HepG2 (cell line): Measurements from ENCODE around the gene ILDR1. TPM values are rescaled to one million over a fixed set of nuclear protein-coding genes. Genes with fewer than 3 reads are reported as not detected.
A peak's percentile ranks its signal among the peaks of the same experiment; 100 is the strongest.

Experiments used
- ATAC-seq: fragments of 200-7000 bp; cut with Tn5 transposase; 3 replicates; pipeline ENCODE4 v1.9.1; 2020; ENCODE audit warnings: mild to moderate bottlenecking, moderate library complexity
- BruUV-seq: library from RNA; stranded (reverse); fragments of 400-500 nt; replicated peaks from 2 replicates; lab custom pipeline; 2021; lab: Mats Ljungman, UMichigan
- CTCF ChIA-PET: fragments of 300-600 bp; formaldehyde crosslinking; extraction: SDS; loops from one replicate; lab custom pipeline; 2021; ENCODE audit warnings: low total read pairs, inconsistent platforms, low intra/inter-chr PET ratio; lab: Yijun Ruan, JAX
- POLR2A ChIA-PET: fragments of 350-600 bp; sonication (Branson Sonifier 250); formaldehyde crosslinking; loops from one replicate; lab custom pipeline; 2020; ENCODE audit warnings: antibody characterized with exemption, inconsistent platforms; lab: Yijun Ruan, JAX
- DNase-seq: peaks from one replicate; pipeline ENCODE4 v3.0.0-alpha.2; 2015; ENCODE audit warnings: low spot score
- FAIRE-seq: peaks from 3 replicates; lab custom pipeline; 2011; peaks lifted over from hg19 to GRCh38; lab: Jason Lieb, UNC
- H2AFZ ChIP-seq: one replicate; pipeline ENCODE4 v1.6.1; 2011; ENCODE audit warnings: low read length, inconsistent platforms
- H3K27ac ChIP-seq: fragments of 300-600 bp; 3 replicates; pipeline ENCODE4 v1.8.0; 2011; ENCODE audit warnings: mixed run types, mild to moderate bottlenecking, mixed read lengths, low read length, inconsistent platforms; ENCODE audit not compliant: insufficient read depth; ENCODE audit errors: extremely low read length
- H3K27me3 ChIP-seq, 2 experiments: fragments of 200-600 bp in 1 of 2; 2 replicates in 1 of 2; 3 replicates in 1 of 2; pipeline versions ENCODE4 v1.6.0 to v1.8.0; 2011; ENCODE audit warnings: low read length in 2 of 2, mild to moderate bottlenecking in 2 of 2, moderate library complexity in 2 of 2, inconsistent platforms in 1 of 2; ENCODE audit not compliant: insufficient read depth in 2 of 2, control insufficient read depth in 1 of 2
- H3K36me3 ChIP-seq, 2 experiments: fragments of 200-600 bp in 1 of 2; replicated peaks in 1 of 2; 2 replicates in 1 of 2; 3 replicates in 1 of 2; pipeline versions ENCODE4 v1.5.1 to v1.8.0; 2011; ENCODE audit warnings: low read length in 2 of 2, inconsistent platforms in 1 of 2; ENCODE audit not compliant: insufficient read depth in 2 of 2, control insufficient read depth in 1 of 2
- H3K4me1 ChIP-seq: 2 replicates; pipeline ENCODE4 v1.5.1; 2012; ENCODE audit warnings: low read length, inconsistent platforms; ENCODE audit not compliant: insufficient read depth
- H3K4me2 ChIP-seq: 2 replicates; pipeline ENCODE4 v1.6.0; 2011; ENCODE audit warnings: low read depth, low read length, inconsistent platforms
- H3K4me3 ChIP-seq, 3 experiments: fragments of 200-600 bp in 1 of 3; sonication (generic), shearing (Covaris generic) in 1 of 3; replicated peaks in 1 of 3; 2 replicates each; pipeline ENCODE4 v1.5.1; 2011 to 2016; ENCODE audit warnings: low read length in 3 of 3, inconsistent platforms in 2 of 3, low read depth in 2 of 3, mild to moderate bottlenecking in 2 of 3, control low read depth in 1 of 3, mixed read lengths in 1 of 3; ENCODE audit not compliant: insufficient read depth in 1 of 3
- H3K79me2 ChIP-seq: one replicate; pipeline ENCODE4 v1.6.1; 2011; ENCODE audit warnings: low read length, inconsistent platforms; ENCODE audit not compliant: insufficient read depth
- H3K9ac ChIP-seq: 2 replicates; pipeline ENCODE4 v1.6.0; 2011; ENCODE audit warnings: mild to moderate bottlenecking, low read depth, low read length, inconsistent platforms; ENCODE audit not compliant: insufficient read depth
- H3K9me3 ChIP-seq: 2 replicates; pipeline ENCODE4 v1.5.1; 2012; ENCODE audit warnings: mild to moderate bottlenecking, low read length
- H4K20me1 ChIP-seq: 2 replicates; pipeline ENCODE4 v1.6.0; 2011; ENCODE audit warnings: inconsistent platforms, mild to moderate bottlenecking, low read length, moderate library complexity; ENCODE audit not compliant: insufficient read depth
- ATF7-NPFF ChIP-seq: sonication (generic); formaldehyde crosslinking; IDR thresholded peaks from 2 replicates; pipeline ENCODE4 v1.8.1; 2023; ENCODE audit warnings: mild to moderate bottlenecking, low read depth, missing genetic modification reagents, moderate library complexity
- GABPB1 ChIP-seq: IDR thresholded peaks from 2 replicates; pipeline ENCODE4 v1.6.1; 2016; ENCODE audit warnings: mild to moderate bottlenecking, missing genetic modification reagents, moderate library complexity, missing compliant biosample characterization
- GATAD1 ChIP-seq: IDR thresholded peaks from 2 replicates; pipeline ENCODE4 v1.6.1; 2016; ENCODE audit warnings: missing genetic modification reagents, missing compliant biosample characterization
- NFYB ChIP-seq: sonication (generic); formaldehyde crosslinking; IDR thresholded peaks from 2 replicates; pipeline ENCODE4 v1.4.0; 2020; ENCODE audit warnings: missing genetic modification reagents
- NFYC ChIP-seq: IDR thresholded peaks from 2 replicates; pipeline ENCODE4 v1.6.1; 2016; ENCODE audit warnings: missing genetic modification reagents, missing compliant biosample characterization
- SCMH1 ChIP-seq: sonication (generic); formaldehyde crosslinking; IDR thresholded peaks from 2 replicates; pipeline ENCODE4 v1.9.0; 2021; ENCODE audit warnings: missing genetic modification reagents, mild to moderate bottlenecking, borderline replicate concordance
- SP2 ChIP-seq: sonication (generic); formaldehyde crosslinking; IDR thresholded peaks from 2 replicates; pipeline ENCODE4 v1.5.1; 2020; ENCODE audit warnings: mild to moderate bottlenecking, missing genetic modification reagents
- ZSCAN29 ChIP-seq: sonication (generic); formaldehyde crosslinking; conservative IDR thresholded peaks from 2 replicates; pipeline ENCODE4 v1.4.0; 2020; ENCODE audit warnings: mild to moderate bottlenecking, missing genetic modification reagents
- WGBS: methylation state at CpG from one replicate; pipeline ENCODE4 v1.1.6; 2017; ENCODE audit warnings: low lambda C conversion rate; 5-methylcytosine and 5-hydroxymethylcytosine counted together
- in situ Hi-C: cut with HindIII; loops from 2 replicates; pipeline ENCODE4 v1.10.0; 2017; ENCODE audit warnings: low pct_unique_long_range_greater_than_20kb; ENCODE audit not compliant: extremely low pct_ligation_motif_present
- intact Hi-C: fragments of 100-400 bp; cut with micrococcal nuclease; formaldehyde crosslinking; loops from one replicate; pipeline ENCODE4 v1.10.0; 2022; ENCODE audit not compliant: unreplicated experiment
- polyA plus RNA-seq, 8 experiments: library from polyadenylated mRNA; depleted of rRNA in 3 of 8; stranded (reverse) in 7 of 8; unstranded in 1 of 8; fragments of >200 nt; fragmentation: Illumina TruSeq in 4 of 8; extraction: Trizol in 4 of 8; gene quantifications; 2 replicates each; pipeline versions ENCODE4 v1.2.1 to v1.2.3, GENCODE V29; 2011 to 2016; ENCODE audit warnings: low read depth in 4 of 8, missing spikeins in 1 of 8, mixed read lengths in 1 of 8; ENCODE audit not compliant: insufficient read depth in 1 of 8
- total RNA-seq, 5 experiments: library from RNA; depleted of rRNA; stranded (reverse); fragments of >200 nt; fragmentation: Illumina TruSeq; extraction: Trizol; gene quantifications; 2 replicates each; pipeline ENCODE4 v1.2.3, GENCODE V29; 2016; ENCODE audit warnings: low read depth in 1 of 5
- TF ChIP-seq, protein P1 (sequence below): IDR thresholded peaks from 2 replicates; pipeline ENCODE4 v1.6.1; 2016; ENCODE audit warnings: control low read depth
- TF ChIP-seq, protein P2 (sequence below): sonication (generic); formaldehyde crosslinking; IDR thresholded peaks from 2 replicates; pipeline ENCODE4 v1.4.0; 2020; ENCODE audit warnings: missing genetic modification reagents
- TF ChIP-seq, protein P3 (sequence below): sonication (generic); formaldehyde crosslinking; IDR thresholded peaks from 2 replicates; pipeline ENCODE4 v1.4.0; 2020; ENCODE audit warnings: missing genetic modification reagents

The ILDR1 gene
- total and polyA plus RNA-seq, 2 of the 13 experiments (the other 11 are each of a cell fraction or from before 2014, with no cell fraction given), result not detected

DNA sequence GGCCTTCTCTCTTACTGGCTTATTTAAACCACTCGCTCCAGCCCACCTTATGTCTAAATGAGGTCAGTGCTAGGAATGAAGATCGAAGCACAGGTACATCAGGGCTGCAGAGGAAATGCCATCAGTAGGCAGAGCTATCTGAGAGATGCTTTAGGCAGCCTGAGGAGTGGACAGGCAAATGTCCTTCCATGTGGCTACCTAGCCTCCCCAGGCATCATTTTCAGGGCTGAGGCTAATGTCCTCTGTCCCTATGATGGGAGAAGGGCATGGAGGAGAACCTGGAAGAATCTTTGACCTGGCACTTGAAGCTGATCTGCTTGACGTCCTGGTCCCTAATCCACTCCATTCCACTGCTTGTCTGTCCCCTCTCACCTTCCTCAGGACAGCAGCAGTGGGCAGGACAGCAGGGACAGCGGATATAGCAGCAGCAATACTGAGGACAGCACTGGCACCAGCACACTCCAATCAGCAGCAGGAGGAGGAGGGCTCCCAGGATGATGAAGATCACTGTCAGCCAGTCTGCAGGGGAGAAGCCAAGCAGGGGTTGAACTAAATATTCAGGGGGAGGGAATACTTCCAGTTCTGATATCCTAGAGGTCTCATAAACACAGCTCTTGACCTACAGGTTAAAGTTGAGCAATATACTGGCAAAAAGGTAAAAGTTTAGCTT lies 21.0 kb downstream of the ILDR1 start:
- no peaks in the 10 kb centered on the region for H3K27me3 ChIP-seq
- H4K20me1 ChIP-seq, result no peaks in the 10 kb centered on the region
- ChIA-PET CTCF (no interaction called here), POLR2A (no interaction called here)
- no peaks in the 10 kb centered on the region for H3K4me1 ChIP-seq
- 32% methylated on average over 4 of the region's 4 CpGs for WGBS
- H3K9me3 ChIP-seq, result no peaks in the 10 kb centered on the region
- DNase-seq, result peak; percentile 31
- intact Hi-C loops, result no loop called here
- TF ChIP-seq ATF7-NPFF (no peak), SCMH1 (no peak), GABPB1 (CRISPR knock-in tag) (0 out of 2 replicates have a peak, but pooled peaks have one; percentile 16), ZSCAN29 (CRISPR knock-in tag) (no peak), SP2 (CRISPR knock-in tag) (peak; percentile 79), NFYC (CRISPR knock-in tag) (peak; percentile 72), GATAD1 (CRISPR knock-in tag) (no peak), NFYB (CRISPR knock-in tag) (peak; percentile 75)
- TF ChIP-seq, protein P1, sequence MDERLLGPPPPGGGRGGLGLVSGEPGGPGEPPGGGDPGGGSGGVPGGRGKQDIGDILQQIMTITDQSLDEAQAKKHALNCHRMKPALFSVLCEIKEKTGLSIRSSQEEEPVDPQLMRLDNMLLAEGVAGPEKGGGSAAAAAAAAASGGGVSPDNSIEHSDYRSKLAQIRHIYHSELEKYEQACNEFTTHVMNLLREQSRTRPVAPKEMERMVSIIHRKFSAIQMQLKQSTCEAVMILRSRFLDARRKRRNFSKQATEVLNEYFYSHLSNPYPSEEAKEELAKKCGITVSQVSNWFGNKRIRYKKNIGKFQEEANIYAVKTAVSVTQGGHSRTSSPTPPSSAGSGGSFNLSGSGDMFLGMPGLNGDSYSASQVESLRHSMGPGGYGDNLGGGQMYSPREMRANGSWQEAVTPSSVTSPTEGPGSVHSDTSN (CRISPR knock-in tag), result peak; percentile 79
- TF ChIP-seq, protein P2, sequence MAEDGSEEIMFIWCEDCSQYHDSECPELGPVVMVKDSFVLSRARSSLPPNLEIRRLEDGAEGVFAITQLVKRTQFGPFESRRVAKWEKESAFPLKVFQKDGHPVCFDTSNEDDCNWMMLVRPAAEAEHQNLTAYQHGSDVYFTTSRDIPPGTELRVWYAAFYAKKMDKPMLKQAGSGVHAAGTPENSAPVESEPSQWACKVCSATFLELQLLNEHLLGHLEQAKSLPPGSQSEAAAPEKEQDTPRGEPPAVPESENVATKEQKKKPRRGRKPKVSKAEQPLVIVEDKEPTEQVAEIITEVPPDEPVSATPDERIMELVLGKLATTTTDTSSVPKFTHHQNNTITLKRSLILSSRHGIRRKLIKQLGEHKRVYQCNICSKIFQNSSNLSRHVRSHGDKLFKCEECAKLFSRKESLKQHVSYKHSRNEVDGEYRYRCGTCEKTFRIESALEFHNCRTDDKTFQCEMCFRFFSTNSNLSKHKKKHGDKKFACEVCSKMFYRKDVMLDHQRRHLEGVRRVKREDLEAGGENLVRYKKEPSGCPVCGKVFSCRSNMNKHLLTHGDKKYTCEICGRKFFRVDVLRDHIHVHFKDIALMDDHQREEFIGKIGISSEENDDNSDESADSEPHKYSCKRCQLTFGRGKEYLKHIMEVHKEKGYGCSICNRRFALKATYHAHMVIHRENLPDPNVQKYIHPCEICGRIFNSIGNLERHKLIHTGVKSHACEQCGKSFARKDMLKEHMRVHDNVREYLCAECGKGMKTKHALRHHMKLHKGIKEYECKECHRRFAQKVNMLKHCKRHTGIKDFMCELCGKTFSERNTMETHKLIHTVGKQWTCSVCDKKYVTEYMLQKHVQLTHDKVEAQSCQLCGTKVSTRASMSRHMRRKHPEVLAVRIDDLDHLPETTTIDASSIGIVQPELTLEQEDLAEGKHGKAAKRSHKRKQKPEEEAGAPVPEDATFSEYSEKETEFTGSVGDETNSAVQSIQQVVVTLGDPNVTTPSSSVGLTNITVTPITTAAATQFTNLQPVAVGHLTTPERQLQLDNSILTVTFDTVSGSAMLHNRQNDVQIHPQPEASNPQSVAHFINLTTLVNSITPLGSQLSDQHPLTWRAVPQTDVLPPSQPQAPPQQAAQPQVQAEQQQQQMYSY (CRISPR knock-in tag), result peak; percentile 58; the same call in 1 of the 2 replicates
- TF ChIP-seq, protein P3, sequence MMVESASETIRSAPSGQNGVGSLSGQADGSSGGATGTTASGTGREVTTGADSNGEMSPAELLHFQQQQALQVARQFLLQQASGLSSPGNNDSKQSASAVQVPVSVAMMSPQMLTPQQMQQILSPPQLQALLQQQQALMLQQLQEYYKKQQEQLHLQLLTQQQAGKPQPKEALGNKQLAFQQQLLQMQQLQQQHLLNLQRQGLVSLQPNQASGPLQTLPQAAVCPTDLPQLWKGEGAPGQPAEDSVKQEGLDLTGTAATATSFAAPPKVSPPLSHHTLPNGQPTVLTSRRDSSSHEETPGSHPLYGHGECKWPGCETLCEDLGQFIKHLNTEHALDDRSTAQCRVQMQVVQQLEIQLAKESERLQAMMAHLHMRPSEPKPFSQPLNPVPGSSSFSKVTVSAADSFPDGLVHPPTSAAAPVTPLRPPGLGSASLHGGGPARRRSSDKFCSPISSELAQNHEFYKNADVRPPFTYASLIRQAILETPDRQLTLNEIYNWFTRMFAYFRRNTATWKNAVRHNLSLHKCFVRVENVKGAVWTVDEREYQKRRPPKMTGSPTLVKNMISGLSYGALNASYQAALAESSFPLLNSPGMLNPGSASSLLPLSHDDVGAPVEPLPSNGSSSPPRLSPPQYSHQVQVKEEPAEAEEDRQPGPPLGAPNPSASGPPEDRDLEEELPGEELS, result no peak
- no peaks in the 10 kb centered on the region for H3K36me3 ChIP-seq
- H3K9ac ChIP-seq, result no peak overlapping the region
- peak overlapping the region in 1 of 3 experiments; percentile 7; a peak in 1 of 6 replicates for H3K4me3 ChIP-seq
- peak; percentile 96 for ATAC-seq
- no peaks in the 10 kb centered on the region for H3K79me2 ChIP-seq
- no TSS peak for BruUV-seq
- in situ Hi-C loops, result no loop called here
- FAIRE-seq, result peak; percentile 12
- H3K27ac ChIP-seq, result no peak overlapping the region
- H3K4me2 ChIP-seq, result peak overlapping the region; percentile 56
- no peak overlapping the region for H2AFZ ChIP-seq
